Coronary artery (tissue), 2 donors: ENCODE results near the gene CHST5.
A peak's percentile ranks its signal among the peaks of the same experiment; 100 is the strongest.
"Not testable (repeated sequence)": the region's sequence is repeated elsewhere in the genome, so short reads cannot be mapped to it uniquely, and the experiment has no call there.

Experiments used
- DNase-seq: peaks from one replicate; pipeline ENCODE4 v3.0.0-alpha.2; 2017; ENCODE audit warnings: low spot score
- H3K27ac ChIP-seq, 2 donors: fragments of 200-600 bp; sonication (generic); one replicate each; pipeline ENCODE4 v1.5.1; 2016 to 2019
- H3K4me3 ChIP-seq: fragments of 200-600 bp; sonication (generic); 2 replicates; pipeline ENCODE4 v1.5.1; 2016; ENCODE audit warnings: mild to moderate bottlenecking, moderate library complexity
- CTCF ChIP-seq: fragments of 200-600 bp; sonication (generic); IDR thresholded peaks from one replicate; pipeline ENCODE4 v1.5.1; 2019; ENCODE audit warnings: antibody characterized with exemption

Gene CHST5

GRCh38 chr16:75527825-75528299, 8.0 kb downstream of the CHST5 start:
- DNase-seq = no peak
- Histone ChIP-seq H3K4me3 (no peak overlapping the region), H3K27ac (no peak overlapping the region)
- TF ChIP-seq CTCF = no peak

GRCh38 chr16:75526032-75526790, 9.7 kb downstream of the CHST5 start:
- TF ChIP-seq CTCF = no peak
- H3K4me3 ChIP-seq = no peak overlapping the region
- H3K27ac ChIP-seq = no peak overlapping the region
- no peak for DNase-seq

GRCh38 chr16:75519175-75519574, 16.7 kb downstream of the CHST5 start:
- DNase-seq = no peak
- no peak overlapping the region for H3K4me3 ChIP-seq
- H3K27ac ChIP-seq = no peak overlapping the region
- TF ChIP-seq CTCF = no peak

GRCh38 chr16:75516189-75516966, 19.5 kb downstream of the CHST5 start:
- not testable (repeated sequence) for DNase-seq
- peak overlapping the region; percentile 78 for H3K4me3 ChIP-seq
- H3K27ac ChIP-seq = peak overlapping the region; percentile 91 to 98

GRCh38 chr16:75514296-75514695, 21.6 kb downstream of the CHST5 start:
- no peak overlapping the region for H3K4me3 ChIP-seq
- no peak for TF ChIP-seq CTCF
- no peak for DNase-seq
- H3K27ac ChIP-seq = no peak overlapping the region

- peak; percentile 79 for DNase-seq
- peak overlapping the region in 1 of 2 donors; percentile 37 for H3K27ac ChIP-seq
These were observed 29.3 kb downstream of the CHST5 start for GRCh38 chr16:75506574-75506973.

More at GRCh38 chr16:75506574-75506973, 29.3 kb downstream of the CHST5 start:
- no peak for TF ChIP-seq CTCF
- H3K4me3 ChIP-seq = no peak overlapping the region
